Subcutaneous abdominal adipose tissue (tissue), 5 donors: ENCODE results near the gene RPGR.

ENCODE experiments used
- H3K27ac ChIP-seq: one replicate; pipeline ENCODE4 v1.7.0; 2013; ENCODE audit warnings: low read depth, mild to moderate bottlenecking, inconsistent platforms, low read length, moderate library complexity
- H3K27me3 ChIP-seq, 5 donors: one replicate each; pipeline ENCODE4 v1.7.0; 2013; ENCODE audit warnings: low read length in 5 of 5, inconsistent platforms in 1 of 5; ENCODE audit not compliant: control insufficient read depth in 5 of 5, insufficient read depth in 4 of 5
- H3K36me3 ChIP-seq, 5 donors: one replicate each; pipeline ENCODE4 v1.7.0; 2013; ENCODE audit warnings: low read length in 5 of 5; ENCODE audit not compliant: control insufficient read depth in 5 of 5, insufficient read depth in 5 of 5
- H3K4me1 ChIP-seq, 5 donors: one replicate each; pipeline ENCODE4 v1.7.0; 2013; ENCODE audit warnings: low read length in 5 of 5, mild to moderate bottlenecking in 3 of 5, moderate library complexity in 1 of 5; ENCODE audit not compliant: control insufficient read depth in 5 of 5, insufficient read depth in 5 of 5
- H3K4me3 ChIP-seq, 5 donors: one replicate each; pipeline ENCODE4 v1.7.0; 2013; ENCODE audit warnings: low read length in 5 of 5, low read depth in 1 of 5
- H3K9ac ChIP-seq, 5 donors: one replicate each; pipeline ENCODE4 v1.7.0; 2013; ENCODE audit warnings: low read length in 5 of 5, mild to moderate bottlenecking in 4 of 5, moderate library complexity in 3 of 5
- H3K9me3 ChIP-seq, 5 donors: one replicate each; pipeline ENCODE4 v1.7.0; 2013; ENCODE audit warnings: low read length in 5 of 5; ENCODE audit not compliant: control insufficient read depth in 5 of 5
- donor health status: healthy.
- donor health status: healthy.
- donor health status: healthy.
- donor health status: healthy.
- donor health status: healthy.

RPGR gene

GRCh38 chrX:38305971-38306370, 21.3 kb downstream of the RPGR start:
- Histone ChIP-seq H3K9ac (no peak overlapping the region), H3K27me3 (peaks cover 0 to 6% (median 0%) of the 10 kb centered on the region in 5 donors), H3K27ac (no peak overlapping the region), H3K36me3 (peaks cover 0 to 3% (median 0%) of the 10 kb centered on the region in 5 donors), H3K4me3 (no peak overlapping the region), H3K9me3 (no peaks in the 10 kb centered on the region), H3K4me1 (no peaks in the 10 kb centered on the region)

GRCh38 chrX:38304010-38304409, 23.3 kb downstream of the RPGR start:
- Histone ChIP-seq H3K9me3 (no peaks in the 10 kb centered on the region), H3K4me3 (no peak overlapping the region), H3K4me1 (no peaks in the 10 kb centered on the region), H3K27ac (no peak overlapping the region), H3K27me3 (peaks cover 0 to 6% (median 0%) of the 10 kb centered on the region in 5 donors), H3K36me3 (peaks cover 0 to 2% (median 0%) of the 10 kb centered on the region in 5 donors), H3K9ac (no peak overlapping the region)

GRCh38 chrX:38293741-38294140, 33.6 kb downstream of the RPGR start:
- Histone ChIP-seq H3K4me3 (no peak overlapping the region), H3K9ac (no peak overlapping the region)

GRCh38 chrX:38287674-38288073, 39.6 kb downstream of the RPGR start:
- no peak overlapping the region for H3K4me3 ChIP-seq
- peaks cover 0 to 6% (median 0%) of the 10 kb centered on the region in 5 donors for H3K27me3 ChIP-seq
- H3K27ac ChIP-seq = no peak overlapping the region
- peaks cover 0 to 7% (median 3%) of the 10 kb centered on the region in 5 donors for H3K9me3 ChIP-seq
- no peak overlapping the region for H3K9ac ChIP-seq
- H3K4me1 ChIP-seq = no peaks in the 10 kb centered on the region
- no peaks in the 10 kb centered on the region for H3K36me3 ChIP-seq

More at GRCh38 chrX:38293741-38294140, 33.6 kb downstream of the RPGR start:
- Histone ChIP-seq H3K27me3 (peaks cover 0 to 6% (median 0%) of the 10 kb centered on the region in 5 donors), H3K4me1 (no peaks in the 10 kb centered on the region), H3K36me3 (peaks cover 0 to 3% (median 0%) of the 10 kb centered on the region in 5 donors), H3K9me3 (peaks cover 0 to 5% (median 3%) of the 10 kb centered on the region in 5 donors), H3K27ac (no peak overlapping the region)

GRCh38 chrX:38285649-38286048, 41.7 kb downstream of the RPGR start:
- H3K9ac ChIP-seq = no peak overlapping the region
- peaks cover 0 to 2% (median 0%) of the 10 kb centered on the region in 5 donors for H3K27me3 ChIP-seq
- no peak overlapping the region for H3K27ac ChIP-seq
- no peak overlapping the region for H3K4me3 ChIP-seq
- no peaks in the 10 kb centered on the region for H3K4me1 ChIP-seq
- H3K36me3 ChIP-seq = no peaks in the 10 kb centered on the region
- peaks cover 0 to 5% (median 0%) of the 10 kb centered on the region in 5 donors for H3K9me3 ChIP-seq

GRCh38 chrX:38282049-38282448, 45.3 kb downstream of the RPGR start:
- no peak overlapping the region for H3K9ac ChIP-seq
- H3K4me3 ChIP-seq = no peak overlapping the region

GRCh38 chrX:38279188-38279587, 48.1 kb downstream of the RPGR start:
- Histone ChIP-seq H3K27ac (no peak overlapping the region), H3K36me3 (peaks cover 0 to under 1% (median 0%) of the 10 kb centered on the region in 5 donors), H3K4me3 (no peak overlapping the region), H3K27me3 (peaks cover 0 to 3% (median 0%) of the 10 kb centered on the region in 5 donors), H3K4me1 (no peaks in the 10 kb centered on the region), H3K9me3 (no peaks in the 10 kb centered on the region), H3K9ac (no peak overlapping the region)

More at GRCh38 chrX:38282049-38282448, 45.3 kb downstream of the RPGR start:
- Histone ChIP-seq H3K27ac (no peak overlapping the region), H3K36me3 (no peaks in the 10 kb centered on the region), H3K4me1 (no peaks in the 10 kb centered on the region), H3K9me3 (peaks cover 0 to 5% (median 0%) of the 10 kb centered on the region in 5 donors), H3K27me3 (peaks cover 0 to 6% (median 0%) of the 10 kb centered on the region in 5 donors)

- Histone ChIP-seq H3K27me3 (peaks cover 0 to 3% (median 0%) of the 10 kb centered on the region in 5 donors), H3K9ac (no peak overlapping the region), H3K27ac (no peak overlapping the region), H3K9me3 (no peaks in the 10 kb centered on the region), H3K36me3 (peaks cover 0 to 3% (median 0%) of the 10 kb centered on the region in 5 donors), H3K4me1 (no peaks in the 10 kb centered on the region), H3K4me3 (no peak overlapping the region)
Observed at GRCh38 chrX:38278682-38279081, 48.6 kb downstream of the RPGR start.

GRCh38 chrX:38277802-38278201, 49.5 kb downstream of the RPGR start:
- H3K9ac ChIP-seq = no peak overlapping the region
- H3K27ac ChIP-seq = no peak overlapping the region
- H3K4me1 ChIP-seq = no peaks in the 10 kb centered on the region
- H3K27me3 ChIP-seq = peaks cover 0 to 3% (median 0%) of the 10 kb centered on the region in 5 donors
- no peaks in the 10 kb centered on the region for H3K9me3 ChIP-seq
- H3K4me3 ChIP-seq = no peak overlapping the region
- peaks cover 0 to 3% (median 0%) of the 10 kb centered on the region in 5 donors for H3K36me3 ChIP-seq

GRCh38 chrX:38277136-38277535, 50.2 kb downstream of the RPGR start:
- H3K4me1 ChIP-seq = no peaks in the 10 kb centered on the region
- no peak overlapping the region for H3K27ac ChIP-seq
- H3K9me3 ChIP-seq = no peaks in the 10 kb centered on the region
- no peak overlapping the region for H3K4me3 ChIP-seq
- peaks cover 0 to 3% (median 0%) of the 10 kb centered on the region in 5 donors for H3K36me3 ChIP-seq
- peaks cover 0 to 3% (median 0%) of the 10 kb centered on the region in 5 donors for H3K27me3 ChIP-seq
- no peak overlapping the region for H3K9ac ChIP-seq
